Loucy (cell line): ENCODE measurements around the gene VMP1.

Experiments used
- H2AFZ ChIP-seq: fragments of 200-600 bp; sonication (generic); 2 replicates; pipeline ENCODE4 v1.6.0; 2016; ENCODE audit warnings: antibody characterized with exemption, mild to moderate bottlenecking, low read length, moderate library complexity
- H3F3A ChIP-seq: fragments of 200-600 bp; 2 replicates; pipeline ENCODE4 v1.6.0; 2016; ENCODE audit warnings: antibody characterized with exemption, low read depth, mild to moderate bottlenecking
- H3K27me3 ChIP-seq: fragments of 200-600 bp; sonication (generic); 2 replicates; pipeline ENCODE4 v1.6.1; 2014; ENCODE audit warnings: low read length, mild to moderate bottlenecking; ENCODE audit not compliant: insufficient read depth, poor library complexity, severe bottlenecking
- H3K36me3 ChIP-seq: fragments of 200-600 bp; sonication (generic); 2 replicates; pipeline ENCODE4 v1.6.1; 2016; ENCODE audit warnings: low read length; ENCODE audit not compliant: insufficient read depth
- H3K4me1 ChIP-seq: fragments of 200-600 bp; sonication (generic); 2 replicates; pipeline ENCODE4 v1.5.1; 2014; ENCODE audit warnings: low read length, mild to moderate bottlenecking; ENCODE audit not compliant: insufficient read depth, poor library complexity, severe bottlenecking
- H3K4me2 ChIP-seq: fragments of 200-600 bp; sonication (generic); 2 replicates; pipeline ENCODE4 v1.6.0; 2014; ENCODE audit warnings: antibody characterized with exemption, low read length, low read depth, mild to moderate bottlenecking; ENCODE audit not compliant: poor library complexity, severe bottlenecking
- H3K4me3 ChIP-seq: fragments of 200-600 bp; sonication (generic); 2 replicates; pipeline ENCODE4 v1.5.1; 2014; ENCODE audit warnings: low read length, mild to moderate bottlenecking, mixed read lengths; ENCODE audit not compliant: poor library complexity, severe bottlenecking
- H3K79me2 ChIP-seq: fragments of 200-600 bp; sonication (generic); 2 replicates; pipeline ENCODE4 v1.6.1; 2014; ENCODE audit warnings: low read length; ENCODE audit not compliant: insufficient read depth
- H3K9ac ChIP-seq: fragments of 200-600 bp; sonication (generic); 2 replicates; pipeline ENCODE4 v1.6.0; 2014; ENCODE audit warnings: mild to moderate bottlenecking, low read depth, low read length, moderate library complexity; ENCODE audit not compliant: poor library complexity, severe bottlenecking
- H3K9me2 ChIP-seq: fragments of 200-600 bp; sonication (generic); replicated peaks from 2 replicates; pipeline ENCODE4 v1.6.1; 2016; ENCODE audit warnings: low read depth, low read length, mixed read lengths
- H3K9me3 ChIP-seq: fragments of 200-600 bp; sonication (generic); 2 replicates; pipeline ENCODE4 v1.6.1; 2014; ENCODE audit warnings: mild to moderate bottlenecking, antibody characterized with exemption, low read length, low read depth; ENCODE audit not compliant: insufficient read depth
- H4K20me1 ChIP-seq: fragments of 200-600 bp; sonication (generic); 2 replicates; pipeline ENCODE4 v1.6.0; 2014; ENCODE audit warnings: antibody characterized with exemption, low read length, mild to moderate bottlenecking; ENCODE audit not compliant: insufficient read depth, poor library complexity, severe bottlenecking
- CTCF ChIP-seq: fragments of 200-600 bp; sonication (generic); conservative IDR thresholded peaks from 2 replicates; pipeline ENCODE4 v1.5.1; 2014; ENCODE audit warnings: mild to moderate bottlenecking, antibody characterized with exemption, low read length
- EZH2phosphoT487 ChIP-seq: fragments of 200-600 bp; IDR thresholded peaks from 2 replicates; pipeline ENCODE4 v1.6.1; 2018; ENCODE audit warnings: antibody characterized with exemption, mild to moderate bottlenecking, moderate library complexity, borderline replicate concordance

Gene VMP1

GRCh38 chr17:59737324-59737723 is 29.9 kb downstream of the VMP1 start:
- no peaks in the 10 kb centered on the region for H3K9me3 ChIP-seq
- no peaks in the 10 kb centered on the region for H3F3A ChIP-seq
- no peaks in the 10 kb centered on the region for H3K27me3 ChIP-seq
- H3K4me2 ChIP-seq: no peak overlapping the region
- no peaks in the 10 kb centered on the region for H3K9me2 ChIP-seq
- H3K4me1 ChIP-seq: no peaks in the 10 kb centered on the region
- H4K20me1 ChIP-seq: no peaks in the 10 kb centered on the region
- no peak overlapping the region for H3K9ac ChIP-seq
- H3K36me3 ChIP-seq: peaks cover 27% of the 10 kb centered on the region; the same call in 1 of the 2 replicates
- no peak overlapping the region for H2AFZ ChIP-seq
- H3K79me2 ChIP-seq: no peaks in the 10 kb centered on the region
- TF ChIP-seq EZH2phosphoT487 (no peak), CTCF (no peak)
- no peak overlapping the region for H3K4me3 ChIP-seq

- H4K20me1 ChIP-seq: no peaks in the 10 kb centered on the region
- H3F3A ChIP-seq: no peaks in the 10 kb centered on the region
- H3K79me2 ChIP-seq: no peaks in the 10 kb centered on the region
- H3K4me3 ChIP-seq: no peak overlapping the region
- no peaks in the 10 kb centered on the region for H3K4me1 ChIP-seq
- H3K9me2 ChIP-seq: no peaks in the 10 kb centered on the region
- TF ChIP-seq EZH2phosphoT487: no peak
- TF ChIP-seq CTCF: no peak
- peaks cover 13% of the 10 kb centered on the region; the same call in 1 of the 2 replicates for H3K36me3 ChIP-seq
- H3K9me3 ChIP-seq: peaks cover 9% of the 10 kb centered on the region; the same call in 1 of the 2 replicates
- H3K4me2 ChIP-seq: no peak overlapping the region
- H3K27me3 ChIP-seq: no peaks in the 10 kb centered on the region
- H2AFZ ChIP-seq: no peak overlapping the region
- no peak overlapping the region for H3K9ac ChIP-seq
These were observed 36.4 kb downstream of the VMP1 start for GRCh38 chr17:59743842-59744241.

GRCh38 chr17:59745040-59745439 is 37.6 kb downstream of the VMP1 start:
- Histone ChIP-seq H3F3A (no peaks in the 10 kb centered on the region), H3K4me3 (no peak overlapping the region), H3K79me2 (no peaks in the 10 kb centered on the region), H3K9me2 (no peaks in the 10 kb centered on the region), H3K4me2 (no peak overlapping the region), H3K36me3 (peaks cover 13% of the 10 kb centered on the region; the same call in 1 of the 2 replicates), H3K27me3 (no peaks in the 10 kb centered on the region), H3K9ac (no peak overlapping the region), H3K4me1 (no peaks in the 10 kb centered on the region), H2AFZ (no peak overlapping the region), H4K20me1 (no peaks in the 10 kb centered on the region), H3K9me3 (peaks cover 9% of the 10 kb centered on the region; the same call in 1 of the 2 replicates)
- TF ChIP-seq CTCF (no peak), EZH2phosphoT487 (no peak)
